ENCODE data around the gene FAM180A. TPM values are rescaled to one million over a fixed set of nuclear protein-coding genes. Genes with fewer than 3 reads are reported as not detected.

The FAM180A gene
- total and polyA plus RNA-seq, 2 experiments from 2014 or later: not detected

- peaks cover 2% of the 10 kb centered on the region for H3K4me1 ChIP-seq (ENCODE audit: low read depth)
- no peaks in the 10 kb centered on the region for H3K36me3 ChIP-seq
- DNase-seq (ENCODE audit: low read depth in 1 of 2, low spot score in 1 of 2): peak in 1 of 2 donors; percentile 95
- TF ChIP-seq CTCF (IDR thresholded peaks at IDR 0.05; ENCODE audit: low read depth, low read length): no peak
- no peak overlapping the region for H3K27ac ChIP-seq
- H3K27me3 ChIP-seq: no peaks in the 10 kb centered on the region
- no peaks in the 10 kb centered on the region for H3K9me3 ChIP-seq (ENCODE audit: low read depth)
- H3K4me3 ChIP-seq: no peak overlapping the region
These were observed 2.8 kb downstream of the FAM180A start for GRCh38 chr7:135745703-135746312.

DNA sequence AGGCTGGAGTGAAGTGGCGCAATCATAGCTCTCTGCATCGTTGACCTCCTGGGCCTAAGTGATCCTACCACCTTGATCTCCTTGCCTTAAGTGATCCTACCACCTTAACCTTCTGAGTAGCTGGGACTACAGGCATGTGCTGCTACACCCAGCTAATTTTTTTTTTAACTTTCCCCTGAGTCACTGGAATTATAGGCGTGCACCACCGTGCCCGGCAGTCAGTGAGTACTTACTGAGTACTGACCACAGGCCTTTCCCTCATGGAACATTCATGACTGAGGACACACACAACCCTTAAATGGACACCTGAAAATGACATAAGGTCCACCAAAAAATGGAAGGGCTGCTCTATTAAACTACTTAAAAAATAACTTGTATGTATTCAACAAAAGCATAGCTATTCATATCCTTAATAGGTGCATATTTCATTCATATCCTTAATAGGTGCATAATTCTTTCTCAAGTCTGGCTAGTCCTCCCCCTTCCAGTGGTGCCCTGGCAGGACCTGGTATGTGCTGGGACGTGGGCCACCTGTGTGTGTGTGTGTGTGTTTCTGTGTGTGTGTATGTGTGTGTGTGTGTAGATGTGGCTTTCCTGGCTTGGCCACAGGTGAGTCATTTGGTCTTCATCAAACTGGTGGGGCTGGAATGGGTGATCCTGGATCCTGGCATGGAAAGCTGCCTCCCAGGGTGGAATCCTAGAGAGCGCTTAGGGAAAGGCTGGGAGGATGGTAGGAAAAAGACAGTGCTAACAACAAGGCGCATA, 3.5 kb downstream of the FAM180A start:
- H3K9me3 ChIP-seq (ENCODE audit: low read depth): no peaks in the 10 kb centered on the region
- peak in 1 of 2 donors; percentile 59 for DNase-seq (ENCODE audit: low read depth in 1 of 2, low spot score in 1 of 2)
- TF ChIP-seq CTCF (IDR thresholded peaks at IDR 0.05; ENCODE audit: low read depth, low read length): no peak

GRCh38 chr7:135743907-135744731, 4.5 kb downstream of the FAM180A start:
- Histone ChIP-seq H3K27me3 (no peaks in the 10 kb centered on the region), H3K9me3 (ENCODE audit: low read depth) (no peaks in the 10 kb centered on the region), H3K36me3 (no peaks in the 10 kb centered on the region), H3K4me3 (no peak overlapping the region), H3K4me1 (ENCODE audit: low read depth) (peaks cover 2% of the 10 kb centered on the region), H3K27ac (no peak overlapping the region)
- DNase-seq (ENCODE audit: low read depth in 1 of 2, low spot score in 1 of 2): peak in 1 of 2 donors; percentile 80
- TF ChIP-seq CTCF (IDR thresholded peaks at IDR 0.05; ENCODE audit: low read depth, low read length): no peak

More for the DNA sequence above, 3.5 kb downstream of the FAM180A start:
- Histone ChIP-seq H3K4me1 (ENCODE audit: low read depth) (peaks cover 2% of the 10 kb centered on the region), H3K36me3 (no peaks in the 10 kb centered on the region), H3K27ac (no peak overlapping the region), H3K27me3 (no peaks in the 10 kb centered on the region), H3K4me3 (no peak overlapping the region)

DNA sequence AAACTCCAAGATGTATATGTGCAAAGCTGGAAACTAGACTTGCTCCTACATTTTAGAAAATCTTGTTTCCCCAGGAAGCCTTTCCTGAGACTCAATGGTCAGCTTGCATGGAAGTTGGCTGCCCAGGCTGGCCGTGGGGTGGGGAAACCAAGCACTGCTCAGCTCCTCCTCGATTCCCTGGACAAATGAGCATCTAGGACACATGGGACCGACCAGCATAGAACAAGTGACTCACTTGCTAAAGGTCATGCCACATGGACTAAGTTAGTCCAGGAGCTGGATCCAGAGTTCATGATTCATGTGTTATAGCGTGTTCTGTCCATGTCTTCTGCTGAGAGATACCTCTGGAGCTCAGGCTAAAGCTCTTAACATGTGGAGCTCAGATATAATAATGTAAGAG, 6.2 kb downstream of the FAM180A start:
- H3K27me3 ChIP-seq: no peaks in the 10 kb centered on the region
- no peak for DNase-seq (ENCODE audit: low read depth in 1 of 2, low spot score in 1 of 2)
- H3K36me3 ChIP-seq: no peaks in the 10 kb centered on the region
- no peak overlapping the region for H3K4me3 ChIP-seq
- H3K9me3 ChIP-seq (ENCODE audit: low read depth): no peaks in the 10 kb centered on the region
- peaks cover 2% of the 10 kb centered on the region for H3K4me1 ChIP-seq (ENCODE audit: low read depth)
- no peak for TF ChIP-seq CTCF (IDR thresholded peaks at IDR 0.05; ENCODE audit: low read depth, low read length)
- no peak overlapping the region for H3K27ac ChIP-seq

DNA sequence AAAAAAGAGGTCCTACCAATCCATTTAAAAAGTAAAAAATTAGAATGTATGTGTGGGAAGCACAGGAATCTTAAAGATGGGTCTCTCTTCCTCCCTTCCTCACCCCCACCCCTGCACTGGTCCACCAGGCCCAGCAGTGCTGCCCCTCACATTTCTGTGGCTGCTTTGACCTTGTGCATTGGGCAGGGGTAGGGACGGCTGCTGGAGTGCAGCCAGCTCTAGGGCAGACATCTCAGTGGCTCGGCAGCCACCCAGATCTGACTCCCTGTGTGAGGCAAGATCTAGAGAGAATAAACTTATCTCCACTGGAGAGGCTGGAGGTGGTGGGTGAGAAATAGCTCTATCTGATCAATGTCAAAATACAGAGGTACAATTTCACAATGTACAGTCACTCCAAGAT, 6.7 kb downstream of the FAM180A start:
- no peak overlapping the region for H3K4me3 ChIP-seq
- H3K9me3 ChIP-seq (ENCODE audit: low read depth): no peaks in the 10 kb centered on the region
- no peaks in the 10 kb centered on the region for H3K36me3 ChIP-seq
- no peak for TF ChIP-seq CTCF (IDR thresholded peaks at IDR 0.05; ENCODE audit: low read depth, low read length)
- no peak overlapping the region for H3K27ac ChIP-seq
- no peaks in the 10 kb centered on the region for H3K27me3 ChIP-seq
- no peak for DNase-seq (ENCODE audit: low read depth in 1 of 2, low spot score in 1 of 2)
- peaks cover 2% of the 10 kb centered on the region for H3K4me1 ChIP-seq (ENCODE audit: low read depth)
